HFF-Myc (cell line): ENCODE measurements around the gene PUDP.

Experiments
- DNase-seq: peaks from one replicate; pipeline ENCODE4 v3.0.0-alpha.2; 2011; ENCODE audit warnings: low read depth; ENCODE audit errors: extremely low read depth
- H3K4me3 ChIP-seq: replicated peaks from 2 replicates; pipeline ENCODE4 v1.5.1; 2011; ENCODE audit warnings: low read depth, mild to moderate bottlenecking, control low read depth, low read length
- CTCF ChIP-seq: IDR thresholded peaks from 2 replicates; pipeline ENCODE4 v1.5.1; 2012; ENCODE audit warnings: mild to moderate bottlenecking, low read depth, low read length, control low read depth; ENCODE audit errors: missing control alignments

PUDP gene

GRCh38 chrX:7143941-7144525, 3.9 kb downstream of the PUDP start:
- no peak overlapping the region for H3K4me3 ChIP-seq
- no peak for TF ChIP-seq CTCF
- DNase-seq = no peak

DNA sequence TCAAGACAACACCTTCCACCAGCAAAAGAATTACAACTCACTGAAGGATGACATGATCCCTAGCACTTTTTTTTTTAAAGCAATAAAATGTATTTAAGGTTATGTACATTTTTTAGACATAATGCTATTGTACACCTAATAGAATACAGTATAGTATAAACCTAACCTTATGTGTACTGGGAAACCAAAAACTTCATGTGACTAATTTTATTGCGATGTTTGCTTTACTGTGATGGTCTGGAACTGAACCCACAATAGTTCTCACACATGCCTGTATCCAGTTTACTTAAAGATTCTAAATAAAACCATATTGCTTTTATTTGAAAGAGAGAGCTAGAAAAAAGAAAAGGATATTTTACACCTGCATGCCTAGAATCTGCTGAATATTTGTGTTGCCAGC, 4.9 kb downstream of the PUDP start:
- TF ChIP-seq CTCF = no peak
- no peak overlapping the region for H3K4me3 ChIP-seq

DNA sequence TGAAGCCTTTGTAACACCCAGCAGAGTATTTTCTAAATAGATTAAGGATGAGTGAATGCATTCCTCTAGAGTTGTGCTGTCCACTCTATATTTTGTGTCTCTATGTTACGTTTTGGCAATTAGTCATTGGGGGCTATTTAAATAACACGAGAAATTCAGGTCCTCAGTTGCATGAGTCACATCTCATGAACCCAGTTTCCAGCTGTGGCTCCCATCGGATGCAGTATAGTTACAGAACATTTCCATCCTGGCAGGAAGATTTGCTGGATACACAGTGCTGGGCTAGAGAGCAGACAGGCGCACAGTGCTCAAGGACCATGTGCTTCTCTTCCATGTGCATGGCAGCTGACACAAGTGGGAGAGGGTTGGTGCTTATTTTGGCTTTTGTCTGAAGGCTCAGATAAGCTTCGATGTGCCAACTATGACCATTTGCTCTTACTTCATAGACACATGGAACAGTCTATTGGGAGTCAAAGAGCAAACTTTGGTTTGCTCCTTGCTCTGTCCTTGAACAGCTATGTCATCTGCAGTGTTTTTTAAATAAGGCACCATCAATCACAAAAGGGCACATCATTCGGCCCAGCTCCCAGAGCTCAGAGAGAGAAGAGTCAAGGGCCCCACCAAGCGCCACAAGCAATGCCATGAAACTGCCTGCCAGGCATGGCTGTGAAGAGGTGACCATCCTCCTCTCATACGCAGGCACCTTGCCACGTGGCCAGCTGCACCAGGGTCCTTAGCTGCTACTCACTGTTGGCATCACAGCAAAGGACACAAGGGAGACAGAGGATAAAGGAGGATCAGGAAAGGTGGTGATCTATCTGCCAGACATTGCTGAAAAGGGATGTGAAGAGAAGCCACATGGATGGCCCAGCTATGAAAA, 8.5 kb downstream of the PUDP start:
- DNase-seq = no peak
- no peak for TF ChIP-seq CTCF
- no peak overlapping the region for H3K4me3 ChIP-seq

More for the DNA sequence above, 4.9 kb downstream of the PUDP start:
- DNase-seq = no peak

GRCh38 chrX:7134981-7135380, 13.0 kb downstream of the PUDP start:
- no peak for TF ChIP-seq CTCF
- H3K4me3 ChIP-seq = no peak overlapping the region
- DNase-seq = no peak

DNA sequence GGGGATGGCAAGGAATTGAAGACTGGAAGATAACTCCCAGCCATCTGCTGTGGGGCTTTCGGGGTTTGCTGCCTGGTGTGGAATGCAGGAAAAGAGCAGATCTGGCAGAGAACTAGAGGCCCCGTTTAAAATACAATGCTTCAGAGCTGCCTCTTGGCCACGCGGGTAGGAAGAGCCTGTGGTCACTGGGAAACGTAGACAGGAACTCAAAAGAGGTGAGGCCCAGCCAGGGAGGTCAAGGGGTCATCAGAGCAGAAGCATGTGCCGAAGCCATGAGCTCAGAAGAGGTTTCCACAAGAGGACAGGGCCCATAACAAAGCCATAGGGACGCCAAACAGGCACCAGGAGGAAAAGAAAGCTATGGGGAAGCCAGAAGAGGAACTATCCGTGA, 14.9 kb downstream of the PUDP start:
- no peak for DNase-seq
- no peak for TF ChIP-seq CTCF
- H3K4me3 ChIP-seq = no peak overlapping the region

GRCh38 chrX:7132335-7133049, 15.5 kb downstream of the PUDP start:
- peak; percentile 57 for TF ChIP-seq CTCF
- H3K4me3 ChIP-seq = no peak overlapping the region
- no peak for DNase-seq
